T follicular helper cell (primary cell): ENCODE measurements around the gene CLINT1.
"Not testable (repeated sequence)": the region's sequence is repeated elsewhere in the genome, so short reads cannot be mapped to it uniquely, and the experiment has no call there.

Experiments used
- DNase-seq: peaks from one replicate; pipeline ENCODE4 v3.0.0-alpha.2; 2020; ENCODE audit warnings: low read depth

Gene CLINT1

DNA sequence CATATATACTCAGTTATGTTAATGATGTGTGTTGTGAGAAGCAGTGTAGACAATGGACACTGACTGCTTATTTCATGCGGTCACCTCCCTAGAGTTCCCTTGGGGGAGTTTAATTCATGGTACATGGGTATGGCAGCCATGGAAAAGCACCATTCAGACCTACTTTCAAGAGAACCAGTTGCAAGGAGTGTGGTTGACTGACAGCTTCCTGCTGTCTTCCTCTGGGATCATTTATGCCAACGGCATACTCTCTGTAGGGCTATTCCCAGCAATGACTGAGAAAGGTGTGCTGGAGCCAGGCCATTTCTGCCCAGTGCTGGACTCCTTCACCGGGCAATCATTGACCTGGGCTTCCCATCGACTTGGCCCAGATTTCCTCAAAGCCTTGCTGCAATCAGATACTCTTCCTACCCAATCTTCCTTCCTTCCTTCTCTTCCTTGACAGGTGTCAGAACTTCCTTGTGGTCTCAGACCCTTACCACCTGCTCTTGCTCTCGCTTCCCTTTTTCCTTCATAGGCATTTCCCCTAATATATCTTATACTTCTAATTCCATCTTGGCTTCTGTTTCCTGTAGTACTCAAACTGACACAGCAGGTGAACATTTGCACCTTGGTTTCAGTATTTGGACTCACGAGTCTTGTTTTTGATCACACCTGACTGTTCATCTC lies 3.4 kb upstream of the CLINT1 start:
- no peak for DNase-seq

DNA sequence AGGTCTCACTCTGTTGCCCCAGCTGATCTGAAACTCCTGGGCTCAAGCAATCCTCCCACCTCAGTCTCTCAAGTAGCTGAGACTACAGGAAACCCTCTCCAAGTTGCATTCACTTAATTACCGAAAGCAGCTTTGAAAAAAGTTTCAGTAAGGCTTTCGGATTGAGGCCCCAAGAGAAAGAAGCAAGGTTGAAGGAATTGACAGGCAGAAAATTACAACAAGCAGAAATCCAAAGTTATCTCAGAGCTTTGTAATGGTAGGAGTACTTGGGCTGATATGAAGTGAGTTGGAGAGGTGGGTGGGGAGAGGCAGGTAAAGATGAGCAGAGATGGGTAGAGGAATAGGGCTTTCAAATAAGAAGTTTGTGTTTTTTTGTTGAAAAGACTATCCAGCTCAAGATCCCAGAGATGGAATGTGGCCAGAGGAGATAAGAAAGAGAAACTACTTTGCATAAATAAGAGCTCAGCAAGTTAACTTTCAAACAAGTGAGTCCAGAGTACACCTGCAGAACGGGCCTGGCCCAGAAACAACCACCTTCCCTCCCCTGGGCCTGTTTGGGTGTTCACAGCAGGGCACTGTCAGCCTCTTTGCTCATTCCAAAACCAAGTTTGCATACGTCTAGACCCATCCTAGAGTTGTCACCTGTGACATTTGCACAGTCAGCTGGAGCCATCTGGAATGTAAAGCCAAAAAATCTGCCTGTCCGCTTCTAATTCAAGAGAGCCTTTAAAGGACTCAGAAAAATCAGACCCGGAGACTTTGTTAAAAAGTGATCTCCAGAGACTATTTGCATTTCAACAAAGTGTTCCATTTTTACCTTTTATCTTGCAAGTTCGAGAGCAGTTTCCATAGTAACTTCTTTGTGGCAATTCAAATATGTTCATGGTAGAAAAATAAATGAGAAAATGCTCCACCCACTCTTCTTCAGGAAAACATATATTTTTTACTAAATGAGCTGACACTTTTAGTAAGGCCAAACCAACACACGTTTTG lies 2.2 kb upstream of the CLINT1 start:
- DNase-seq: no peak

DNA sequence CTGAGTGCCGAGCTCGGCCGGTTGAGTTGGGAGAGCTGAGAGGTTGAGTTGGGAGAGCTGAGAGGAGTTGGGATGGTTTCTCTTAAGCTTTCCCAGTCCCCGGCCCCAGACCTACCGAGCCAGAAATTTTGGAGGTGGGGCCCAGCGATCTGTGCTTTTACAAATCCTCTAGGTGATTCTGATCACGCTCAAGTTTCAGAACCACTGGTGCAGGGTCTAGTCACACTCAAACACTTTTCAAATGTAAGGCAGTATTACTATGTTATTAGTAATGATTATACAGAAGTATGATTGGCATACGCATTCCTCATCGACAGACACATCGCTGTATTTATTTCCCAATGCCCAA lies 256 bp upstream of the CLINT1 start:
- DNase-seq: no peak

DNA sequence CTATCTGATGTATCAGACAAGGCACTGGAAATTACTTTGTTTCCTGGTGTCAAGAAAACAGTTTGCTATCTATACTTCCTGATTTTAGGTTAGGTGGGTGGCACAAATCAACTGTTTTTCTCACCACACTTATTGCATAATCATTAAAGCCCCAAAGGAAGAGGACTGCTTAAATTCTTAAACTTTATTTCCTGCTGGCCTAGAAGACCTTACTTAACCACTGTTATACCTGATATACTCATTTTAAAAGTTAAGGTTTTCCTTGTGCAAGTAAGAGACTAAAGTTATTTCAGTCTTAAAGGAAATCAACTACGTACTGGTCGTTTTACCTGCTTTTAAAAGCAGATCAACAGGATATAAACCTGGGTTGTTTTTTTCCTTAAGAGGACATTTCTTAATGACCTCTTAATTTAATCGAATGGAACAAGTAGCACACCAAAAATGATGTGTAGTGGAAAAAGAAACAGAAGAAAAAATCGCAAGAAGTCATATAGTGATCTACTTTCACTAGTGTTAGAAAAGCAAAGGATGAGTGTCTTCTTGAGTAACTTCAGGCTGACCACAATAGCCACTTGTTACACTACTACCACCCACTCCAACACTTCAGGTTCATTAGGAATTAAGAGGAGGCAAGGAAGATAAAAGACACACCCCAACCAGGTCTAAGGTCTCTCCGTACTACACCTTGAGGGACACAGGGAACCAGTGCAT lies 974 bp downstream of the CLINT1 start:
- no peak for DNase-seq

DNA sequence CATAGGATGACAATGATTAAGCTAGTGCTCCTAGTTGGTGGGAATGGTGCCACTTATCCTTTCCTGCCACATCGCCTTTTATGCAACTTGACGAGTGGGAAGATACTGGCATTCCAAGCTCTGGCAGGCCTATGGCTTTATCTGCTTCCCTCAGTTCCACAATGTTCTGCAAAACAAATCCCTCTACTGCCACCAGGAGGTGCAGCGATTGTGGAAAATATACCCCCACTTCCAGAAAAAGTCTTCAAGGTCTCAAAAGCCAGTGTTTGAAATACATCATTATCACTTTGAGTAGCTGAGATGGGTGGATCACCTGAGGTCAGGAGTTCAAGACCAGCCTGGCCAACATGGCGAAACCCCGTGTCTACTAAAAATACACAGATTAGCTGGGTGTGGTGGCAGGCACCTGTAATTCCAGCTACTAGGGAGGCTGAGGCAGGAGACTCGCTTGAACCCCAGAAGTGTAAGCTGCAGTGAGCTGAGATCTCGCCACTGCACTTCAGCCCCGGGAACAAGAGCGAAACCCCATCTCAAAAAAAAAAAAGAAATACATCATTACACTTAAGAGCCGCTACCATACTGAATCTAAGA lies 3.4 kb downstream of the CLINT1 start:
- DNase-seq: no peak

DNA sequence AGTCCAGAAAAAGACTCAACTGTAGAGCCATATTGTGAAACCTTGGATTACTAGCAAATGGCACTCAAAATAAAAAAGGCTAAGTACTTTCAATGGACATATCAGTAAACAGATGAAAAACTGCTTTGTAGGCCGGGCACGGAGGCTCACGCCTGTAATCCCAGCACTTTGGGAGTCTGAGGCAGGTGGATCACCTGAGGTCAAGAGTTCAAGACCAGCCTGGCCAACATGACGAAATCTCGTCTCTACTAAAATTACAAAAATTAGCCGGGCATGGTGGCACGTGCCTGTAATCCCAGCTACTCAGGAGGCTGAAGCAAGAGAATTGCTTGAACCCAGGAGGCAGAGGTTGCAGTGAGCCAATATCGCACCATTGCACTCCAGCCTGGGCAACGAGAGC lies 5.6 kb downstream of the CLINT1 start:
- not testable (repeated sequence) for DNase-seq

DNA sequence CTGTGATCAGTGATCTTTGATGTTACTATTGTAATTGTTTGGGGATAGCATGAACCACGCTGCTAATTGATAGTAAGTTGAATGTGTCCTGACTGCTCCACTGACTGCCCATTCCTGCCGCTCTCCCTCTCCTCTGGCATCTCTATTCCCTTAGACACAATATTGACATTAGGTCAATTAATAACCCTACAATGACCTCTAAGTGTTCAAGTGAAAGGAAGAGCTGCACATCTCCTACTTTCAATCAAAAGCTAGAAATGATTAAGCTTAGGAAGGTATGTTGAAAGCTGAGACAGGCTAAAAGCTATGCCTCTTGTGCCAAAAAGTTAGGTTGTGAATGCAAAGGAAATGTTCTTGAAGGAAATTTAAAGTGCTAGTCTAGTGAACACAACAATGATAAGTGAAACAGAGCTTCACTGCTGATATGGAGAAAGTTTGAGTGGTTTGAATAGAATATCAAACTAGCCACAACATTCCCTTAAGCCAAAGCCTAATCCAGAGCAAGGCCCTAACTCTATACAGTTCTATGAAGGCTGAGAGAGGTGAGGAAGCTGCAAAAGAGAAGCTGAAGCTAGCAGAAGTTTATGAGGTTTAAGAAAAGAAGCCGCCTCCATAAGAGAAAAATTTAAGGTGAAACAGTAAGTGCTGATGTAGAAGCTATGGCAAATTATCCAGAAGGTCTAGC lies 12.9 kb downstream of the CLINT1 start:
- DNase-seq: no peak

DNA sequence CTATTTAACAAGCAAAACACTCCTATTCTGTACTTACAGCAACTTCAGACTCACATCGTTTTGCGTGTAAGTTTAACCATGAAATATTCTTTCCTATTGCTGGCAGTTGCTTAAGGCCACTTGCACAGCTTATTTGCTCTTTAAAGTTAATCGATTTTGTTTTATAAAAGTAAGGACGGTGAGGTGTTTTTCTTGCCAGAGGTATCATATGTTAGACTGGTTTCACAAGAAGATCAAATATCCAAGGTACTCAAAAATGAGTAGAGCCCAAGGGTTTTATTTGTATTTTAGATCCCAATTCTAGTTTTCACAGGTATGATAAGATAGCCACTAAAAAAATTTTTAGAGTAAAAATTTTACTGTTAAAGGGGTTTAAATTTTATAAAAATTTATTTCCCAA lies 16.2 kb downstream of the CLINT1 start:
- DNase-seq: no peak

DNA sequence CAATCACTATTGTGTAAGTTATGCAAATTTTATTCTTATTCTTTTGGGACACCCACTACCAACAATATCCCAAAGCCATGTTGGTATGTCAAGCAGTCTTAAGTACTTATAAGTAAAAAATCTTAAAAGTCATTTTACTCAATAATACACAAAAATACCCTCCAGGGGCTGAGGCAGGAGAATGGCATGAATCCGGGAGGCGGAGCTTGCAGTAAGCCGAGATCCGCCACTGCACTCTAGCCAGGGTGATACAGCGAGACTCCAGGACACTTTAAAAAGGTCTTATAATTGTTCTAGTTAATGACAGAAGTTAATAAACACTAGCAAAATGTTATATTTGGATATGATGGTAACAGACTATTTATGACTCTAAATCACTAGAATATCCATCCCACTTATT lies 16.8 kb downstream of the CLINT1 start:
- DNase-seq: no peak

DNA sequence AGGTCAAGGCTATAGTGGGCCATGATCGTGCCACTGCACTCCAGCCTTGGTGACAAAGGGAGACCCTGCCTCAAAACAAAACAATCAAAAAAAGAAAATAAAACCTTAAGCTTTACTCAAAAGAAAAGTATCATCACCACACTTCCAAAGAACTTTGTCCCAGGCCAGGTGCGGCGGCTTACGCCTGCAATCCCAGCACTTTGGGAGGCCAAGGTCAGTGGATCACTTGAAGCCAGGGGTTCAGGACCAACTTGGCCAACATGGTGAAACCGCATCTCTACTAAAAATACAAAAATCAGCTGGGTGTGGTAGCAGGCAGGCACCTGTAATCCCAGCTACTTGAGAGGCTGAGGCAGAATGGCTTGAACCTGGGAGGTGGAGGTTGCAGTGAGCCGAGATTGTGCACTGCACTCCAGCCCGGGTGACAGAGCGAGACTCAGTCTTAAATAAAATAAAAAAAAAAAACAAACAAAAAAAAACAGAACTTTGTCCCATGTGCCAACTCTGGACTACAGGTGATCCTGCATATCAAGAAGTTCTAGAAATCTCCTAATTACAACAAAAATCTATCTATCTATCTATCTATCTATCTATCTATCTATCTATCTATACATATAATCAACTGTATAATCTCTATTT lies 19.7 kb downstream of the CLINT1 start:
- no peak for DNase-seq

DNA sequence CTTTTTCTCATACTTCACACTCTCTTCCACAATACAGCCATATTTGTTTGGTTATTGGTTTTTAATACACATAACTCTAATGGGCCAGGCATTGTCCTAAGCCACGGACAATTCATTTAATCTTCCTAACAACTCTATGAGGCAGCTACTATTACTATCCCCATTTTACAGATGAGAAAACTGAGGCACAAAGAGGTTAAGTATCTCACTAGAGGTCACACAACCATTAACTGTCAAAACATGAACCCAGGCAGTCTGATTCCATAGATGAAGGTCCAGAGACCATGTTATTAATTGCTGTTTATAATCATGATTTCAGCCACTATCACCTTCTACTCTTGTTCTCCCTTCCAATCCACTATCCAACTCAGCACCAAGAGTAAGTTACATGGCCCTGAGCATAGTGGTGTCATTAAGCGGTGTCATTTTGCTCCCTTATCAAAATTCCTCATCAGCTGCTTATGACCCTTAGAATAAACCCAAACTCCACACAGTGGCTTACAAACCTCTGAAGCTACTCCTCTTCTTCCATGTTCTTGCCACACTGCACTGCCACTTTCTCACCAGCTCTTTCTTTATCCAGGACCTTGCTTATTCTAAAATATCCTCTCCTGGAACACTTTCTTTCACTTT lies 22.7 kb downstream of the CLINT1 start:
- DNase-seq: no peak

DNA sequence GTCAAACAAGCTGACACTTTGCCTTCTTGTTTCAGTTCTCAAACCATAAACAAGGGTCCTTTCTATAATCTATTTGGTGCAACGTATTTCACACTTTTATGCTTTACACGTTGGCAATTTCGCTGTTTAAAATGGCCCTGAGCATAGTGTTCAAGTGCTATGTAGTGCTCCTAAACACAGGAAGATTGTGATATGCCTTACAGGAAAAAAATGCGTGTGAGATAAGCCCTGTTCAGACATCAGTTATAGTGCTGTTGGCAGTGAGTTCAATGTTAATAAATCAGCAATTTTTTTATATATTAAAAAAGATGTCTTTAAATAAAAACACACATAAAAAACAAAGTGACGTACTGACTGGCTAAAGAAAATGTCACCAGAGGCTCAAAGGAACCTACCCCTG lies 23.9 kb downstream of the CLINT1 start:
- DNase-seq: no peak

DNA sequence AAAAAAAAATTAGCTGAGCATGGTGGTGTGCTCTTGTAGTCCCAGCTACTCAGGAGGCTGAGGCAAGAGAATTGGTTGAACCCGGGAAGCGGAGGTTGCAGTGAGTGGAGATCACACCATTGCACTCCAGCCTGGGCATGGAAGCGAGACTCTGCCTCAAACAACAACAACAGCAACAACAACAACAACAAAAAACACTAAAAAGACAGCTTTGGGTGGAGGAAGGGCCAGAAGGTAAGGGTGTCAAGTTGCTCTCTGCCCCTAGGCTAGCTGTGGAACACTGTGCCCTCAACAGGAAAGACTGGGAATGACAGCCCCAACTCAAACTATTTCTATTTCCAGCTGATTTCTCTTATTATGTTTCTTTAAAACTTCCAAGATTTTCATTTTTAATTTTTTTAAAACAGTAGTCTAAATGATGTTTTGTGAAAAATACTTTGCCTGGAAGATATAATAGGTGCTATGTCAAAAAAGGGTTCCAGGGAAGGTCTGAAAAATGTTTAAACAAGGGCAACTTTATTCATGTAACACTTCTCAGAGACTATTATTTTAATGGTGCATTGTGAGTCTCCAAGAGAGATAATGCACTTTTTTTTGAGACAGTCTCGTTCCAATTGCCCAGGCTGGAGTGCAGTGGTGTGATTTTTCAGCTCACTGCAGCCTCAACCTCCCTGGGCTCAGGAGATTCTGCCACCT lies 29.9 kb downstream of the CLINT1 start:
- no peak for DNase-seq

DNA sequence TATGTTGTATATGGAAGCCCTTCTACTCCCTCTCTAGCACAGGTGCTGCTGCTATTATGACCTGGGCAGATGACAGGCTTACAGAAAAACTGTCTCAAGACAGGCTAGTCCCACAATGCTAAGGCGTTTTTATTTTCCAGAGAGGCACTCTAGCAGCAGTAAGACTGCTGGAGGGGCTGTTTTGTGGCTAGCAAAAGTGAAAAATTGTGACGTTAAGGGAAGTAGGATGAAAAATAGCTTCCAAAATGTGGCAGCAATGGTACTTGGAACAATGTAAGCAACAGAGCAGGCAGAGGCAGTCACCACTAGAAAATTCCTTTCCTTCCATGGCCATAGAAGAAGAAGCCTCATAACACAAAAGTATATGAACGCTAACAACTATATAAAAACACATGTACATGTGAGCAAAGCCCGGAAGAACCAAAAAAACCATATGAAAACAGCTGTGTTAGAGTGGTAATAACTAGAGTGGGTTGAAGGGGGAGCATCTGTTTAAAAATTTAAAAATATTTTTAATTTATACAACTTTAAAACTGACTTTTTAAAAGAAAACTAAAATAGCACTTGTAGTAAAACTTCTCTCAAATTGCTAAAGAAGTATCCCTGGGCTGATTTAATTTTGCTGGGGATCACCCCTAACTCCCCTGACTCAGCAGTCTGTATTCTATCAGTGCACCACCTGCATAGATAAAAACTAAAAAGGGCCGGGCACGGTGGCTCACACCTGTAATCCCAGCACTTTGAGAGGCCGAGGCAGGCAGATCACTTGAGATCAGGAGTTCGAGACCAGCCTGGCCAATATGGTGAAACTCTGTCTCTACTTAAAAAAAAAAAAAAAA lies 30.6 kb downstream of the CLINT1 start:
- DNase-seq: no peak

DNA sequence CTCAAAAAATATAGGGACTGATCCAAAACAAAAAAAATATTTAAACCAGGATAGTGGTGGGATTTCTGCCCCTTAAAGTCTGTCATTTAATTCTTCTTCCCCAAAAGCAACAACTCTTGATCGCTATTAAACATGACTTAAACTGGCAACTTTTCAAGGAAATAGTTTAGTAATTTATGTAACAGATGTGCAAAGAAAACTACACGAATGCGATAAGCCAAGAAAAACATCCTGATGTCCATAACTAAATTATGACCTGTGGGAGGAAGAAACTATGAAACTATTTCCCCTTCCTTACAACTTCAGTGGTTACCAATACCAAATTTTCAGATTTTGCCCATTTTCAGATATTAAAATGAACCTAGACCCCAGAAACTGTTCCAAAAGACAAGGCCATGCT lies 31.5 kb downstream of the CLINT1 start:
- no peak for DNase-seq

DNA sequence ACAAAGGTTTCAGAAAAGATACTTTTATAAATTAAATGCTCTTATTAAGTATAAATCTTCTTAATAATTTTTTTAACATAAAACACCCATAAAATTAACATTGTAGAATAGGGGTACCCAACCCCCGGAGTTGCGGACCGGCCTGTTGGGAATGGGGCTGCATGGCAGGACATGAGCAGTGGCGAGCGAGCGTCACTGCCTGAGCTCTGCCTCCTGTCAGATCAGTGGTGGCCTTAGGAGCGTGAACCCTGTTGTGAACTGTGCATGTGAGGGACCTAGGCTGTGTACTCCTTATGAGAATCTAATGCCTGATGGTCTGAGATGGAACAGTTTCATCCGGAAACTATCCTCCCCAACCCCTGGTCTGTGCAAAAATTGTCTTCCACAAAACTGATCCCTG lies 35.3 kb downstream of the CLINT1 start:
- no peak for DNase-seq

DNA sequence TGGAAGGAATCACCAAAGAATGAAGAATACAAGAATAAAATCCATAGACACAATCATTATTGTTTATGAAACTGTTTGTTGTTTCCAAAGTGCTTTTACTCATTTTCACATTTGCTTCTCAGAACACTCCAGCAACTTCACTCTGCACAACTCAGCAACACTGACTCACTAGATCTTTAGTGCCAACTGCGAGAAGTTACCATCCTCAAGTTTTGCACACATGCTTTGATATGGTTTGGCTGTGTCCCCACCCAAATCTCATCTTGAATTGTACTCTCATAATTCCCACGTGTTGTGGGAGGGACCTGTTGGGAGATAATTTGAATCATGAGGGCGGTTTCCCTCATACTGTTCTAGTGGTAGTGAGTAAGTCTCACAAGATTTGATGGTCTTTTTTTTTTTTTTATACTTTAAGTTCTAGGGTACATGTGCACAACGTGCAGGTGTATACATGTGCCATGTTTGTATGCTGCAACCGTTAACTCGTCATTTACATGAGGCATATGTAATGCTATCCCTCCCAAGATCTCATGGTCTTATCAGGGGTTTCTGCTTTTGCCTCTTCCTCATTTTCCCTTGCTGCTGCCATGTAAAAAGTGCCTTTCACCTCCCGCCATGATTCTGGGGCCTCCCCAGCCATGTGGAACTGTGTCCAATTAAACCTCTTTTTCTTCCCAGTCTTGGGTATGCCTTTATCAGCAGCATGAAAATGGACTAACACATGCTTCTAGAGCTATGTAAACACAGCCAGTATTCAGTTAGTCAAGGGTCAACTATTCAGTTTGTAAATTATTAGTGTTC lies 36.9 kb downstream of the CLINT1 start:
- no peak for DNase-seq

DNA sequence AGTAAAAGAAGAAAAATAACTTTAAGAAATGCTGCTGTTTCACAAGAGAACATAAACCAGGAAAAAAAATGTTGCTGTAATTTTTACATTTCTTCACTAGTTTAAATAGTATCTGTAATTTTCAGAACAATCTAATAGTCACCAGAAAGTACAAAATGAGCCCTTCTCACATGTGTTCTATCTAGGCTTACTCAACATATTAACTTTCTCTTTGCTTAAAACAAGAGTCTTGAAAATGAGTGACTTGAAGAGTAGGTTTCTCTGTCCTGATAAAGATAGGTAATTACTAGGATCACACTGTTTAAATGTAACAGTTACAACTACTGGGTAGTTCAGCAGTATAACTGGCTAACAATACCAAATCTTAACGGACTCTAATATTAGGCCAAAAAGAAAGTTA lies 37.5 kb downstream of the CLINT1 start:
- no peak for DNase-seq
